Measurements from ENCODE around the gene ANAPC7.

GRCh38 chr12:110403976-110404682 is 621 bp upstream of the ANAPC7 start:
- TF ChIP-seq CTCF (conservative IDR thresholded peaks at IDR 0.05) (no peak), EZH2 (IDR thresholded peaks at IDR 0.05; ENCODE audit: low read depth) (no peak)
